ENCODE measurements around the gene CTNNA2. TPM values are rescaled to one million over a fixed set of nuclear protein-coding genes. Genes with fewer than 3 reads are reported as not detected.

CTNNA2 gene
- total and polyA plus RNA-seq, 12 donors = 0.12 to 5.0 (median 1.4) TPM; not detected in 1

DNA sequence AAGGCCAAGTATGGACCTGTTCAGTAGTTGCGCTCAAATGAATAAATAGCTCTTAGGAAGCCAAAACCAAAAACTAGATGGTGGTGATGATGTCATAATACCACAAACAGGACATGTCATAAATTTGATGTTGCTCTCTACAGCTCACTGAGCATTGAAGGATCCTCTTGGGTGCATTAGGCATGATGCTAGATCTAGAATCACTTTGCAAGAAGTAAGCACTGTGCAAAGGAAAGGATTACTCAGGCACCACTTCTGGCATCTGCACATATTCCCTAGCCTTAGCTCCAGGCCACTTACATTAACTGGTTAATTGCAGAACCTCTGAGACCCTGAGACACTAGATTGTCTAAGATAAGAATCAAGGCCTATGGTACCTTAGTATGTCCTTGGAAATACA, 733.7 kb downstream of the CTNNA2 start:
- Histone ChIP-seq H3K36me3 (replicated peaks in 1 of 2) (no peaks in the 10 kb centered on the region), H3K4me3 (no peak overlapping the region), H3K27me3 (no peaks in the 10 kb centered on the region), H3K9me3 (replicated peaks in 1 of 3) (no peaks in the 10 kb centered on the region), H3K27ac (no peak overlapping the region), H3K4me1 (replicated peaks in 1 of 2) (no peaks in the 10 kb centered on the region)
- no peak for TF ChIP-seq POLR2A (IDR thresholded peaks at IDR 0.05)
- TF ChIP-seq CTCF (IDR thresholded peaks at IDR 0.05) = no peak
- 89 to 100% (median 96%) methylated on average over 1 of the region's 1 CpG for WGBS, 4 donors
- intact Hi-C loops (cut with DNase I) = loop anchor here in 1 of 2 donors (10.0 kb wide), 1 partner anchor 532 kb away; no protein-coding TSS in a partner anchor
- DNase-seq = no peak

- Histone ChIP-seq H3K9me3 (replicated peaks in 1 of 3) (no peaks in the 10 kb centered on the region), H3K4me1 (replicated peaks in 1 of 2) (no peaks in the 10 kb centered on the region), H3K27me3 (no peaks in the 10 kb centered on the region), H3K4me3 (no peak overlapping the region), H3K36me3 (replicated peaks in 1 of 2) (no peaks in the 10 kb centered on the region), H3K27ac (no peak overlapping the region)
- DNase-seq = no peak
- 53 to 79% (median 71%) methylated on average over 3 of the region's 3 CpGs for WGBS, 4 donors
- intact Hi-C loops (cut with DNase I) = loop anchor here in 1 of 2 donors (10.0 kb wide), 1 partner anchor 533 kb away; no protein-coding TSS in a partner anchor
- TF ChIP-seq POLR2A (IDR thresholded peaks at IDR 0.05) (no peak), CTCF (IDR thresholded peaks at IDR 0.05) (no peak)
Observed at GRCh38 chr2:80247339-80247738, 734.5 kb downstream of the CTNNA2 start.

GRCh38 chr2:80248146-80248545, 735.3 kb downstream of the CTNNA2 start:
- no peak for DNase-seq
- H3K27me3 ChIP-seq = no peaks in the 10 kb centered on the region
- no peak for TF ChIP-seq POLR2A (IDR thresholded peaks at IDR 0.05)
- TF ChIP-seq CTCF (IDR thresholded peaks at IDR 0.05) = no peak
- WGBS, 4 donors = 59 to 71% (median 64%) methylated on average over 3 of the region's 3 CpGs
- no peaks in the 10 kb centered on the region for H3K9me3 ChIP-seq (replicated peaks in 1 of 3)
- intact Hi-C loops (cut with DNase I) = loop anchor here in 1 of 2 donors (10.0 kb wide), 1 partner anchor 533 kb away; no protein-coding TSS in a partner anchor
- no peak overlapping the region for H3K4me3 ChIP-seq
- no peaks in the 10 kb centered on the region for H3K4me1 ChIP-seq (replicated peaks in 1 of 2)
- no peak overlapping the region for H3K27ac ChIP-seq
- H3K36me3 ChIP-seq (replicated peaks in 1 of 2) = no peaks in the 10 kb centered on the region

- no peak overlapping the region for H3K27ac ChIP-seq
- H3K36me3 ChIP-seq (replicated peaks in 1 of 2) = no peaks in the 10 kb centered on the region
- no peaks in the 10 kb centered on the region for H3K9me3 ChIP-seq (replicated peaks in 1 of 3)
- TF ChIP-seq CTCF (IDR thresholded peaks at IDR 0.05) = no peak
- TF ChIP-seq POLR2A (IDR thresholded peaks at IDR 0.05) = no peak
- no peak for DNase-seq
- H3K4me3 ChIP-seq = no peak overlapping the region
- WGBS, 4 donors = 72 to 84% (median 72%) methylated on average over 7 of the region's 7 CpGs
- no peaks in the 10 kb centered on the region for H3K27me3 ChIP-seq
- H3K4me1 ChIP-seq (replicated peaks in 1 of 2) = no peaks in the 10 kb centered on the region
- intact Hi-C loops (cut with DNase I) = no loop called here
Observed at GRCh38 chr2:80252294-80252986, 739.6 kb downstream of the CTNNA2 start.
